NCI-H524 treated with DMSO at 0.1 percent for 48 hours (cell line): ENCODE measurements around the gene BTBD2.
"Not testable (repeated sequence)": the region's sequence is repeated elsewhere in the genome, so short reads cannot be mapped to it uniquely, and the experiment has no call there.

Experiments
- DNase-seq: peaks from one replicate; lab custom pipeline; 2025; lab: John Stamatoyannopoulos, UW

Gene BTBD2

DNA sequence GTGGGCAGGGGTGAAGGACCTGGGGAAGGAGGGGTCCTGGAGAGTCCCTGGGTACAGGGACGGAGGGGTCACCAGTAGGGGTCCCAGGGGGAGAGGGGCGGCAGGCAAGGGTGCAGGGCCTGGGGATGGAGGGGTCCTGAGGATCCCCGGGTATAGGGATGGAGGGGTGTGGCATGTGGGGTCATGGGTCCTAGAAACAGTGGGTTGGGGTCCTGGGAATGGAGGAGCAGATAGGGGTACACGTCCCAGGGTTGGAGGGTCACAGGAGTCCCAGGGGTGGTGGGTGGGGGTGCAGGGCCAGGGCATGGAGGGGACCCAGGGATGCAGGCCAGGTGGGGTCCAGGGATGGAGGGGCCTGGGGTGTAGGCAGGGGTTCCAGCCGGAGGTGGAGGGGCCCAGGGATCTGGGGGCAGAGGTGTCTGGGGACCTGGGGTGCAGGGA lies 1.4 kb downstream of the BTBD2 start:
- no peak for DNase-seq

DNA sequence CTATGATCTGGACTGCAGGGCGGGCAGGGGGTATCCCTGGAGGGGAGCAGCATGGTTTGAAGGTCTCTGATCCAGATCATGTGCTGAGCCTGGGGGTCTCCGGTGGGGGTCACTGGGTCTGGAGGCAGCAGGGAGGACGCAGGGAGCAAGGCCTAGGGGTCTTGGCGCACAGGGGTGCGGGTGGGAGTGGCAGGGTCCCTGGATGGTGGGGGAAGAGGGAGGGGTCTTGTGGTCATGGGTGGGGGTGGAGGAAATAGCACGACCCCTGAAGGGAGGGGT lies 1.9 kb downstream of the BTBD2 start:
- DNase-seq, result no peak

- DNase-seq, result no peak
These were observed 2.4 kb downstream of the BTBD2 start for GRCh38 chr19:2012941-2013682.

- DNase-seq, result no peak
These were observed 4.3 kb downstream of the BTBD2 start for GRCh38 chr19:2011169-2011568.

DNA sequence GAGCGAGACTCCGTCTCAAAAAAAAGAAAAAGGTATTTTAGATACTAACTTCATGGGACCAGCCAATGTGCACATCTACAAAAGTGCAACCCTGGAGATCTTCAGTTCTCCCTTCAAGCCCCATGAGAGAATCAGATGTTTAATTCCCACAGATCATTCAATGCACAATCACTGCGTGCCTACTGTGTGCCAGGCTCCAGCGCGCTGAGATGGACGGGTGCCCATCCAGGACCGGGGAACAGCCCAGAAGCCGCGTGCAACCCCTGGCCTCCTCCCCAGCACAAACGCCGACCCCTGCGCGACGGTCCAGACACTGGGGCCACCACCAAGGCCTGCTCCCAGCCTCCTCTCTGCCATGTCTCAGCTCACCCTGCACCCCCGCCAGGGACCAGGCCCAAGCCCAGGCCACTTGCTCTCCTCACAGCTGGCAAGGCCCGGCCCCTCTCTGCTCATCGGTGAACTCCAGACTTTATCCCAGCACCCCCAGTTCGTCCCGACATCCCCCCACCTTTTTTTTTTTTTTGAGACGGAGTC lies 5.3 kb downstream of the BTBD2 start:
- DNase-seq, result no peak

GRCh38 chr19:2003874-2004273 lies 11.6 kb downstream of the BTBD2 start:
- no peak for DNase-seq

- DNase-seq, result no peak
These were observed 15.5 kb downstream of the BTBD2 start for GRCh38 chr19:1999856-2000515.

- DNase-seq, result no peak
These were observed 16.5 kb downstream of the BTBD2 start for GRCh38 chr19:1998712-1999708.

DNA sequence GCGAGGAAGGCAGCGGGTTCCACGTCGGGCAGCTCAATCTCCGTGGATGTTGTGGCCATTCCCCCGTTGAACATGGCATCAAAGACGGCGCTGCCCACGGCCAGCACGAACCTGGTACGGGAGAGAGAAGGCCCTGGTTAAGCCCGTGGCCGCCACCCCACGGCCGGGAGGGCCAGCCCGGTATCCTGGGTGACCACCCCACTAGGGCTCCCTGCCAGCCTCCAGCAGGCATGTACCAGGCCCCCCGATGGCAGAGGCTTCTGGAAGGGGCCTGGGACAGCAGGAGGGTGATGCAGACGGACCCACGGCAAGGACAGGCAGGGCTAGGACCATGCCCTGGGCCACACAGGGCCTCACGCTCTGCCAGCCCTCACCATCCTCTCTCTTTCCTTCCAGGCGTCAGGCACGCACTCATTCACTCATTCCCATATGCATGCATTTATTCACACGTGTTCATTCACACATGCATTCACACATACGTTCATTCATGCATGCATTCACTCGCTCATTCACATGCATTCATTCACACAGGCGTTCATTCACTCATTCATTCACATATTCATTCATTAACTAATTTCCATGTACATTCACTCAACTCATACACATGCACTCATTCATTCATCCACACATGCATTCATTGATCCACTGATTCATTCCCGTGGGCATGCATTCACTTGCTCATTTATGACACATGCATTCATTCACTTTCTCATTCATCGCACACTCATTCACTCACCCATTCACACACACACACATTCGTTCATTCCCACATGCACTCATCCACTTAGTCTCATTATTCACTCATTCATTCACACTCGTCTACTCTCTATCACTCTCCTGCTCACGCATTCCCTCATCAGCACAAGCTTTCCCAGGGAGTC lies 17.9 kb downstream of the BTBD2 start:
- DNase-seq, result no peak

DNA sequence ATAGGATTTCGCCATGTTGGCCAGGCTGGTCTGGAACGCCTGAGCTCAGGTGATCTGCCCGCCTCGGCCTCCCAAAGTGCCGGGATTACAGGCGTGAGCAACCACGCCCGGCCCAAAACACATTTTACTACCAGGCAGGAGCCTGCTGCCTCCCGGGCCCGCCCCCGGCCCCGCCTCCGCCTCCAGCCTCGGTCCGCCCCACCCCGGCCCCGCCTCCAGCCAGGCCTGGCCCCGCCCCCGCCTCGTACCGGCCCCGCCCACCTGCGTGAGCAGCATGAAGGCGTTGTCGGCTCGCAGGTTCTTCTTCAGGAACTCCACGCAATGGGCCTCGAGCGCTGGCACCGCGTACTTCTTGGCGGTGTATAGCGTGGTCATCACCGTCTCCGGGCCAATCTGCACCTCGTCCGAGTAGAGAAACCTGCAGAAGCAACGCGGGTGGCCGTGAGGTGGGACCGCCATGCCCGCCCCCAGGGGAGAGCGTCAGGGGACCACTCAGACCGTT lies 22.7 kb downstream of the BTBD2 start:
- no peak for DNase-seq

DNA sequence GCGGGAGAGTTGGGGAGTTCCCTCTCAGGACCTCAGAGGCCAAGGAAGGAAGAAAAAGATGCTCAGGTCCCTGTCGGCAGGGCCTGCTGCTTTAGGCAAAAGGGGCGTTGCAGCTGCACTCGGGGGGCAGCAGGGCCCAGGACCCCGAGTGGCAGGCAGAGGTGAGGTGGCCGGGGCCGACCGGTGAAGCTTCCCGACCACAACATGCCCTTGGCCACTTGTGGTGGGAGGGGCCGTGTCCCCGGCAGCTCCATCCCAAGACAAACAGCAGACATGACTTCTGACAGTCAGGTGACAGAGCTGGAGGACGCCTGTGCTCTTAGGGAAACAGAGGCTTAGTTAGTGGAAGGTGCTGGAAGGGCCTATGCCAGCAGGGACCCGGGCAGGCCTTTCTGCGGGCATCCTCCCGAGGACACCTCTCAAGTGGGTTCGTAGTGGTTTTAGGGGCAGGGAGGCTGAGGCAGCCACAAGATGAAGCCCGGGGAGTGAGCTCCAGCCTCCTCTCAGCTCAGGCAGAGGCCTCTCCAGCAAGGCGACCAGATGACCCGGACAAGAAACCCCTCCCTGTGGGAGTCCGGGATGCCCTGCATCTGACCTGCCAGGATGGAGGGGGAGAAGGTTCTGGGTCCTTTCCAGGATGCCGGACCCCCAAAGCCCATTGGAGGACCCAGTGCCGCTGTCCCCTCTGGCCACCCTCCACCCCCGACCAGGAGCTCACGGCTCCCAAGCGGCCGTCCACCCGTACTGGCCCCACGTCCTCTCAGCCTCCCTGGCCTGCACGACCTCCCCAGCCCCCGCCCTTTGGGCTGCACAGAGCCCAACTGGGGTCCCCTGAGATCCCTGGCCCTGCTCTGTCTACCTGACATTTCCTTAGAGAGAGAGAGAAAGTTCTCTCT lies 24.2 kb downstream of the BTBD2 start:
- DNase-seq, result no peak

GRCh38 chr19:1990230-1991017 lies 25.1 kb downstream of the BTBD2 start:
- DNase-seq, result no peak

GRCh38 chr19:1989513-1990229 lies 25.8 kb downstream of the BTBD2 start:
- DNase-seq, result no peak

DNA sequence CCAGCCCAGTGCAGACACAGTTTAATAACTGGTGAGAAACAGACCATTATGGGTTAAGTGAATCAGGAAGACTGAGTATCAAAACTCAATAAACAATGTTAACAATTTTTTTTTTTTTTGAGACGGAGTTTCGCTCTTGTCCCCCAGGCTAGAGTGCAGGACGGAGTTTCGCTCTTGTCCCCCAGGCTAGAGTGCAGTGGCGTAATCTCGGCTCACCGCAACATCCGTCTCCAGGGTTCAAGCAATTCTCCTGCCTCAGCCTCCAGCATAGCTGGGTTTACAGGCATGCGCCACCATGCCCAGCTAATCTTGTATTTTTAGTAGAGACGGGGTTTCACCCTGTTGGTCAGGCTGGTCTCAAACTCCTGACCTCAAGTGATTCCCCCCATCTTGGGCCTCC lies 27.1 kb downstream of the BTBD2 start:
- not testable (repeated sequence) for DNase-seq

- DNase-seq, result no peak
These were observed 28.0 kb downstream of the BTBD2 start for GRCh38 chr19:1987197-1988187.

DNA sequence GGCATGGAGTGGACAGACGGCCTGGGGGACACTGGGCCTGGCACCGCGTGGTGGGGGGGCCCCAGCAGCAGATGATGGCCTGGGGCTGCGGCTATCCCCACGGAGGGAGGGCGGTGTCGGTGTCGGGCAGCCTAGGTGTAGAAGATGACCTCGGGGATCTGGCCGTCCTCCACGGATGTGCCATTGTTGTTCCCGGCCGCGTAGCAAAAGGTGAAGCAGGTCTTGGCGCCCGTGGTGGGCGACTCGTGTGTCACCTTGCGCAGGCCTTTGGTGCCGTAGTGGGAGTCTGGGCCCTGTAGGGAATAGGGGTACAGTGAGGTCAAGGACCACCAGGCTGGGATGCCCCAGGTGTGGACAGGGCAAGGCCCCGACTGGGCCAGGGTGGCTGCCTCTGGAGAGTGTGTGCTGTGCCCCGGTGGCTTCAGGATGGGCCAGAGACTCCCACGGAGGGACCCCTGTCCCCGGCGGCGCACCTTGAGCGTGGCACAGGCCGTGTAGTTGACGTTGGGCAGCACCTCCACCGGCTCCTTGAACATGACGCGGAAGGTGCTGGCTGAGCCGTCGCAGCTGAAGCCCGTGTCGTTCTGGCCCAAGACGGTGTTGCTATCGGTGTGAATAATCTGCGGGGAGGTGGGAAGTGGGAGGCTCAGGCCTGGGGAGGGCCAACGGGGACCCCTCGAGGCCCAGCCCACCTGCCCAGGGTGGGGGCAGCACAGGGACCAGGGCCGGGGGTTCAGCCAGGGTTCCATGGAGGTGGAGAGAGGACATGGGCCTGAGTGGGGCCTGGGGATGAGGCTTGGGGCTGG lies 29.0 kb downstream of the BTBD2 start:
- no peak for DNase-seq
